Measurements from ENCODE around the gene VWA8. TPM values are rescaled to one million over a fixed set of nuclear protein-coding genes. Genes with fewer than 3 reads are reported as not detected.

Gene VWA8
- total RNA-seq, 1 experiment from 2014 or later = 22.6 TPM

GRCh38 chr13:41655997-41656396 lies 304.9 kb downstream of the VWA8 start:
- H3K4me1 ChIP-seq (ENCODE audit: control insufficient read depth in 1 of 2, insufficient read depth in 2 of 2, low read length in 2 of 2) = peaks cover 0 to under 1% of the 10 kb centered on the region in 2 experiments; a peak in 3 of 4 replicates
- ChIA-PET POLR2A (no interaction called here), CTCF (interaction anchor here (1.2 kb wide), 1 partner anchor 13 kb away, joined by 4 read pairs; no protein-coding TSS in a partner anchor), RAD21 (ENCODE audit: low non-redundant PET in 1 of 2, low total read pairs in 2 of 2, uncharacterized antibody in 2 of 2, unreplicated experiment in 2 of 2) (no interaction called here)
- H3K4me2 ChIP-seq (ENCODE audit: low read length) = no peak overlapping the region
- no peaks in the 10 kb centered on the region for H3K9me2 ChIP-seq (ENCODE audit: insufficient read depth)
- H3K27me3 ChIP-seq (ENCODE audit: insufficient read depth, low read length) = no peaks in the 10 kb centered on the region
- H3K9ac ChIP-seq (ENCODE audit: low read length) = no peak overlapping the region
- no peak overlapping the region for H3K4me3 ChIP-seq (replicated peaks in 1 of 2; ENCODE audit: low read depth in 1 of 2, low read length in 2 of 2)
- DNase-seq (ENCODE audit: low read depth, low spot score) = no peak
- ATAC-seq = no peak
- intact Hi-C loops (cut with micrococcal nuclease) = loop anchor here (10.0 kb wide), 1 partner anchor 301 kb away; no protein-coding TSS in a partner anchor
- no peak overlapping the region for H3K27ac ChIP-seq (ENCODE audit: low read depth, low read length)
- TF ChIP-seq SP1 (IDR thresholded peaks at IDR 0.05; ENCODE audit: low read depth) (no peak), ZNF274 (IDR thresholded peaks at IDR 0.05; ENCODE audit: low read depth, low read length) (no peak), SRF (IDR thresholded peaks at IDR 0.05; ENCODE audit: low read depth) (no peak), REST (IDR thresholded peaks at IDR 0.05; ENCODE audit: low read depth) (no peak), ELF1 (IDR thresholded peaks at IDR 0.05; ENCODE audit: borderline replicate concordance, low read depth) (no peak), SIN3A (IDR thresholded peaks at IDR 0.05; ENCODE audit: low read depth) (no peak), EGR1 (IDR thresholded peaks at IDR 0.05; ENCODE audit: low read depth) (no peak), CTCF (IDR thresholded peaks at IDR 0.05 in 2 of 3, conservative IDR thresholded peaks at IDR 0.05 in 1 of 3; ENCODE audit: borderline replicate concordance in 1 of 3, insufficient read depth in 1 of 3, low read depth in 2 of 3, low read length in 2 of 3) (no peak), EZH2 (IDR thresholded peaks at IDR 0.05) (no peak), EZH2phosphoT487 (IDR thresholded peaks at IDR 0.05; ENCODE audit: borderline replicate concordance) (no peak)
- TF ChIP-seq, protein P1, sequence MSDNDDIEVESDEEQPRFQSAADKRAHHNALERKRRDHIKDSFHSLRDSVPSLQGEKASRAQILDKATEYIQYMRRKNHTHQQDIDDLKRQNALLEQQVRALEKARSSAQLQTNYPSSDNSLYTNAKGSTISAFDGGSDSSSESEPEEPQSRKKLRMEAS (IDR thresholded peaks at IDR 0.05) = no peak
- no peaks in the 10 kb centered on the region for H3K36me3 ChIP-seq (ENCODE audit: control insufficient read depth in 1 of 2, insufficient read depth in 2 of 2, low read length in 2 of 2)
- no peaks in the 10 kb centered on the region for H3K9me3 ChIP-seq (ENCODE audit: control insufficient read depth in 1 of 2, insufficient read depth in 1 of 2, low read depth in 1 of 2, low read length in 2 of 2)
- no peaks in the 10 kb centered on the region for H3K79me2 ChIP-seq (ENCODE audit: insufficient read depth, low read length)
- H2AFZ ChIP-seq (ENCODE audit: low read depth, low read length, poor library complexity, severe bottlenecking) = no peak overlapping the region
- H4K20me1 ChIP-seq (ENCODE audit: insufficient read depth) = no peaks in the 10 kb centered on the region
- no TSS peak for BruUV-seq (replicated peaks)

Data from HCT116 (cell line).